HepG2 (cell line): Measurements from ENCODE around the gene UBXN6. TPM values are rescaled to one million over a fixed set of nuclear protein-coding genes. Genes with fewer than 3 reads are reported as not detected.

Experiments used
- AGO1 ChIP-seq: fragments of 200-400 bp; formaldehyde crosslinking; IDR thresholded peaks from 2 replicates; pipeline ENCODE4 v1.6.1; 2017; ENCODE audit warnings: mild to moderate bottlenecking, low read depth, low read length, moderate library complexity; ENCODE audit not compliant: poor library complexity, severe bottlenecking
- ARNT2 ChIP-seq: sonication (generic); formaldehyde crosslinking; IDR thresholded peaks from 2 replicates; pipeline ENCODE4 v1.8.0; 2022; ENCODE audit warnings: mild to moderate bottlenecking, low read depth, missing genetic modification reagents, moderate library complexity
- FLYWCH1 ChIP-seq: sonication (generic); formaldehyde crosslinking; IDR thresholded peaks from 2 replicates; pipeline ENCODE4 v1.8.1; 2023; ENCODE audit warnings: mild to moderate bottlenecking, missing genetic modification reagents
- FUBP1 ChIP-seq: sonication (generic); formaldehyde crosslinking; IDR thresholded peaks from 2 replicates; pipeline ENCODE4 v1.5.1; 2020; ENCODE audit warnings: missing genetic modification reagents, mild to moderate bottlenecking, borderline replicate concordance
- GTF2F1 ChIP-seq: fragments of 150-350 bp; IDR thresholded peaks from 2 replicates; pipeline ENCODE4 v1.6.1; 2014; ENCODE audit warnings: low read length
- MAX ChIP-seq: IDR thresholded peaks from 2 replicates; pipeline ENCODE4 v1.6.1; 2012; ENCODE audit warnings: inconsistent platforms
- MYC ChIP-seq: sonication (generic); formaldehyde crosslinking; IDR thresholded peaks from 2 replicates; pipeline ENCODE4 v1.9.0; 2021; ENCODE audit warnings: missing genetic modification reagents, borderline replicate concordance
- PAX8 ChIP-seq: sonication (generic); formaldehyde crosslinking; IDR thresholded peaks from 2 replicates; pipeline ENCODE4 v1.8.0; 2022; ENCODE audit warnings: mild to moderate bottlenecking, missing genetic modification reagents, borderline replicate concordance
- RNF2 ChIP-seq: fragments of 450-650 bp; conservative IDR thresholded peaks from 2 replicates; pipeline ENCODE4 v1.6.1; 2016; ENCODE audit warnings: low read depth
- SMAD3 ChIP-seq: sonication (generic); formaldehyde crosslinking; IDR thresholded peaks from 2 replicates; pipeline ENCODE4 v1.4.0; 2020; ENCODE audit warnings: missing genetic modification reagents
- ZFP37 ChIP-seq: sonication (generic); formaldehyde crosslinking; IDR thresholded peaks from 2 replicates; pipeline ENCODE4 v1.4.0; 2020; ENCODE audit warnings: missing genetic modification reagents, borderline replicate concordance
- ZFP90 ChIP-seq: sonication (generic); formaldehyde crosslinking; IDR thresholded peaks from 2 replicates; pipeline ENCODE4 v1.8.0; 2022; ENCODE audit warnings: missing genetic modification reagents, mild to moderate bottlenecking, inconsistent platforms, borderline replicate concordance
- ZNF224 ChIP-seq: sonication (generic); formaldehyde crosslinking; IDR thresholded peaks from 2 replicates; pipeline ENCODE4 v1.5.0; 2020; ENCODE audit warnings: mild to moderate bottlenecking, missing genetic modification reagents
- ZNF251 ChIP-seq: sonication (generic); formaldehyde crosslinking; IDR thresholded peaks from 2 replicates; pipeline ENCODE4 v1.9.0; 2021; ENCODE audit warnings: mild to moderate bottlenecking, missing genetic modification reagents
- ZNF329 ChIP-seq: sonication (generic); formaldehyde crosslinking; IDR thresholded peaks from 2 replicates; pipeline ENCODE4 v1.9.0; 2021; ENCODE audit warnings: low read depth, mild to moderate bottlenecking, missing genetic modification reagents
- ZNF343 ChIP-seq: sonication (generic); formaldehyde crosslinking; IDR thresholded peaks from 2 replicates; pipeline ENCODE4 v1.4.0; 2020; ENCODE audit warnings: mild to moderate bottlenecking, missing genetic modification reagents
- ZNF883 ChIP-seq: sonication (generic); formaldehyde crosslinking; IDR thresholded peaks from 2 replicates; pipeline ENCODE4 v1.5.1; 2020; ENCODE audit warnings: mild to moderate bottlenecking, missing genetic modification reagents; ENCODE audit errors: not compliant biosample characterization
- polyA plus RNA-seq, 8 experiments: library from polyadenylated mRNA; depleted of rRNA in 3 of 8; stranded (reverse) in 7 of 8; unstranded in 1 of 8; fragments of >200 nt; fragmentation: Illumina TruSeq in 4 of 8; extraction: Trizol in 4 of 8; gene quantifications; 2 replicates each; pipeline versions ENCODE4 v1.2.1 to v1.2.3, GENCODE V29; 2011 to 2016; ENCODE audit warnings: low read depth in 4 of 8, missing spikeins in 1 of 8, mixed read lengths in 1 of 8; ENCODE audit not compliant: insufficient read depth in 1 of 8
- total RNA-seq, 5 experiments: library from RNA; depleted of rRNA; stranded (reverse); fragments of >200 nt; fragmentation: Illumina TruSeq; extraction: Trizol; gene quantifications; 2 replicates each; pipeline ENCODE4 v1.2.3, GENCODE V29; 2016; ENCODE audit warnings: low read depth in 1 of 5
- TF ChIP-seq, protein P1 (sequence below): sonication (generic); formaldehyde crosslinking; IDR thresholded peaks from 2 replicates; pipeline ENCODE4 v1.5.0; 2020; ENCODE audit warnings: missing genetic modification reagents, mild to moderate bottlenecking, borderline replicate concordance
- TF ChIP-seq, protein P2 (sequence below): sonication (generic); formaldehyde crosslinking; IDR thresholded peaks from 2 replicates; pipeline ENCODE4 v1.8.0; 2022; ENCODE audit warnings: low read depth, missing genetic modification reagents
- TF ChIP-seq, protein P3 (sequence below): sonication (generic); formaldehyde crosslinking; IDR thresholded peaks from 2 replicates; pipeline ENCODE4 v1.4.0; 2020; ENCODE audit warnings: mild to moderate bottlenecking, missing genetic modification reagents
- TF ChIP-seq, protein P4 (sequence below): sonication (generic); formaldehyde crosslinking; IDR thresholded peaks from 2 replicates; pipeline ENCODE4 v1.4.0; 2020; ENCODE audit warnings: missing genetic modification reagents, borderline replicate concordance

Gene UBXN6
- total and polyA plus RNA-seq, 2 of the 13 experiments (the other 11 are each of a cell fraction or from before 2014, with no cell fraction given): 34.9 to 35.5 TPM

DNA sequence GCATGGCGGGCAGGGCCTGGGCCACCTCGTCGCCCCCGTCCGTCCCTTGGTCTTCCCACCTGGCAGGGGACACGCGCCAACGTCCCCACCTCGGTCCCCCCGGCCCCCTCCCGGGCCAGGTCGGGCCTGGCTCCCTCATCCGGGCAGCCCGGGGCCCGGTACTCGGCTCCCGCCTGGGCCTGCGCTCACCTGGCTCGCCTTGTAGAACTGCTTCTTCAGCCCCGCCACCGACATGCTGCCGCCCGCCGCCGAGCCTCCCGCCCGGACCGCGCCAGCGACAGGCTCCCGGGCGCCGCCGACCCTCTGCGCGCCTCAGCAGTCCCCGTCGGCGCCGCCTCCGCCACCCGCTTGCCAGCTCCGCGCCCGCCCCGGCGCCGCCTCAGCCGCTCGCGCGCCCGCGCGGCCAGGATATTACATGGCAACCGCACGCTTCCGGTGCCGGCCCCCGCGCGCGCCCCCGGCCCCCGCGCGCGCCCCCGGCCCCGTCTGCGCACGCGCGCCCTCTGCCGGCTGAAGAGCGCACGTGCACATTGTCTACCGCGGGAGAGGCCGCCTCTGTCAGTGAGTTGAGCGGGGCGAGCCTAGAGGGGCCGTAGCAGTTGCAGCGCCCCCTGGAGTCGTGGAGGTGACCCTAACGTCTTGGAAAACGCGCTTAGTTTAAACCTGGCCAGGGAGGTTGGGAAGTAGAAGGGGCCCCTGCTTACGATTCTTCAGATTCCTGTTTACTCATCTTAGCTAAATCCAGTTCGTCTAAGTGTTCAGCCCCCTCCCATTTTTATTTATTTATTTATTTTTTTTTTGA lies 57.3 kb downstream of the UBXN6 start, which contains the start of gene SH3GL1 (continued):
- TF ChIP-seq MAX: peak; percentile 90
- TF ChIP-seq, protein P1, sequence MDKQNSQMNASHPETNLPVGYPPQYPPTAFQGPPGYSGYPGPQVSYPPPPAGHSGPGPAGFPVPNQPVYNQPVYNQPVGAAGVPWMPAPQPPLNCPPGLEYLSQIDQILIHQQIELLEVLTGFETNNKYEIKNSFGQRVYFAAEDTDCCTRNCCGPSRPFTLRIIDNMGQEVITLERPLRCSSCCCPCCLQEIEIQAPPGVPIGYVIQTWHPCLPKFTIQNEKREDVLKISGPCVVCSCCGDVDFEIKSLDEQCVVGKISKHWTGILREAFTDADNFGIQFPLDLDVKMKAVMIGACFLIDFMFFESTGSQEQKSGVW (CRISPR knock-in tag): no peak
- no peak for TF ChIP-seq ZNF224 (CRISPR knock-in tag)
- TF ChIP-seq ZFP37 (CRISPR knock-in tag): no peak
- no peak for TF ChIP-seq ZNF883 (CRISPR knock-in tag)
- TF ChIP-seq RNF2: no peak
- no peak for TF ChIP-seq ZNF251 (CRISPR knock-in tag)
- no peak for TF ChIP-seq FLYWCH1 (CRISPR knock-in tag)
- TF ChIP-seq, protein P2, sequence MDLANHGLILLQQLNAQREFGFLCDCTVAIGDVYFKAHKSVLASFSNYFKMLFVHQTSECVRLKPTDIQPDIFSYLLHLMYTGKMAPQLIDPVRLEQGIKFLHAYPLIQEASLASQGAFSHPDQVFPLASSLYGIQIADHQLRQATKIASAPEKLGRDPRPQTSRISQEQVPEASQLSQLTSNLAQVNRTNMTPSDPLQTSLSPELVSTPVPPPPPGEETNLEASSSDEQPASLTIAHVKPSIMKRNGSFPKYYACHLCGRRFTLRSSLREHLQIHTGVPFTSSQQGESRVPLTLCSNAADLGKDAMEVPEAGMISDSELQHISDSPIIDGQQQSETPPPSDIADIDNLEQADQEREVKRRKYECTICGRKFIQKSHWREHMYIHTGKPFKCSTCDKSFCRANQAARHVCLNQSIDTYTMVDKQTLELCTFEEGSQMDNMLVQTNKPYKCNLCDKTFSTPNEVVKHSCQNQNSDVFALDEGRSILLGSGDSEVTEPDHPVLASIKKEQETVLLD (CRISPR knock-in tag): peak; percentile 81
- peak; percentile 74; the same call in 1 of the 2 replicates for TF ChIP-seq ARNT2 (CRISPR knock-in tag)
- no peak for TF ChIP-seq PAX8 (CRISPR knock-in tag)
- no peak for TF ChIP-seq GTF2F1
- TF ChIP-seq, protein P3, sequence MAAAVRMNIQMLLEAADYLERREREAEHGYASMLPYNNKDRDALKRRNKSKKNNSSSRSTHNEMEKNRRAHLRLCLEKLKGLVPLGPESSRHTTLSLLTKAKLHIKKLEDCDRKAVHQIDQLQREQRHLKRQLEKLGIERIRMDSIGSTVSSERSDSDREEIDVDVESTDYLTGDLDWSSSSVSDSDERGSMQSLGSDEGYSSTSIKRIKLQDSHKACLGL (CRISPR knock-in tag): no peak
- TF ChIP-seq ZFP90 (CRISPR knock-in tag): no peak
- TF ChIP-seq, protein P4, sequence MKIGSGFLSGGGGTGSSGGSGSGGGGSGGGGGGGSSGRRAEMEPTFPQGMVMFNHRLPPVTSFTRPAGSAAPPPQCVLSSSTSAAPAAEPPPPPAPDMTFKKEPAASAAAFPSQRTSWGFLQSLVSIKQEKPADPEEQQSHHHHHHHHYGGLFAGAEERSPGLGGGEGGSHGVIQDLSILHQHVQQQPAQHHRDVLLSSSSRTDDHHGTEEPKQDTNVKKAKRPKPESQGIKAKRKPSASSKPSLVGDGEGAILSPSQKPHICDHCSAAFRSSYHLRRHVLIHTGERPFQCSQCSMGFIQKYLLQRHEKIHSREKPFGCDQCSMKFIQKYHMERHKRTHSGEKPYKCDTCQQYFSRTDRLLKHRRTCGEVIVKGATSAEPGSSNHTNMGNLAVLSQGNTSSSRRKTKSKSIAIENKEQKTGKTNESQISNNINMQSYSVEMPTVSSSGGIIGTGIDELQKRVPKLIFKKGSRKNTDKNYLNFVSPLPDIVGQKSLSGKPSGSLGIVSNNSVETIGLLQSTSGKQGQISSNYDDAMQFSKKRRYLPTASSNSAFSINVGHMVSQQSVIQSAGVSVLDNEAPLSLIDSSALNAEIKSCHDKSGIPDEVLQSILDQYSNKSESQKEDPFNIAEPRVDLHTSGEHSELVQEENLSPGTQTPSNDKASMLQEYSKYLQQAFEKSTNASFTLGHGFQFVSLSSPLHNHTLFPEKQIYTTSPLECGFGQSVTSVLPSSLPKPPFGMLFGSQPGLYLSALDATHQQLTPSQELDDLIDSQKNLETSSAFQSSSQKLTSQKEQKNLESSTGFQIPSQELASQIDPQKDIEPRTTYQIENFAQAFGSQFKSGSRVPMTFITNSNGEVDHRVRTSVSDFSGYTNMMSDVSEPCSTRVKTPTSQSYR: peak; percentile 29; the same call in 1 of the 2 replicates
- TF ChIP-seq ZNF329 (CRISPR knock-in tag): 0 out of 2 replicates have a peak, but pooled peaks have one; percentile 2
- TF ChIP-seq MYC (CRISPR knock-in tag): peak; percentile 80; the same call in 1 of the 2 replicates
- no peak for TF ChIP-seq FUBP1 (CRISPR knock-in tag)
- no peak for TF ChIP-seq ZNF343 (CRISPR knock-in tag)
- no peak for TF ChIP-seq SMAD3
- peak; percentile 42 for TF ChIP-seq AGO1
